NCI-H510A treated with DMSO at 0.1 percent for 48 hours (cell line): ENCODE results near the gene MRPL1.
"Not testable (repeated sequence)": the region's sequence is repeated elsewhere in the genome, so short reads cannot be mapped to it uniquely, and the experiment has no call there.

Source experiments
- DNase-seq: peaks from one replicate; lab custom pipeline; 2025; lab: John Stamatoyannopoulos, UW

The MRPL1 gene

DNA sequence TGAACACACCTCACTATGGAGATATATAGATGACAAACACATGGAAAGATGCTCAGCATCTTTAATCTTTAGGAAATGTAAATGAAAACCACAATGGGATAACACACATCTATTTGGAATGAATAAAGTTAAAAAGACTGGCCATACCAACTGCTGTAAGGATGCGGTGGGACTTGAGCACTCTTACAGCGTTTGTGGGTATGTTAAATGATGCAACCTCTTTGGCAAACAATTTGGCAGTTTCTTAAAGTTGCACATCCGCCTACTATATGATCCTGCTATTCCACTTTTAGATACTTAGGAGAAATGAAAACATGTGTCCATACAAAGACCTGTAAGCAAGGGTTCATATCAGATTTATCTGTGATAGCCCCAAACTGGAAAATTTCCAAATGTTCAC, 50.7 kb downstream of the MRPL1 start:
- no peak for DNase-seq

DNA sequence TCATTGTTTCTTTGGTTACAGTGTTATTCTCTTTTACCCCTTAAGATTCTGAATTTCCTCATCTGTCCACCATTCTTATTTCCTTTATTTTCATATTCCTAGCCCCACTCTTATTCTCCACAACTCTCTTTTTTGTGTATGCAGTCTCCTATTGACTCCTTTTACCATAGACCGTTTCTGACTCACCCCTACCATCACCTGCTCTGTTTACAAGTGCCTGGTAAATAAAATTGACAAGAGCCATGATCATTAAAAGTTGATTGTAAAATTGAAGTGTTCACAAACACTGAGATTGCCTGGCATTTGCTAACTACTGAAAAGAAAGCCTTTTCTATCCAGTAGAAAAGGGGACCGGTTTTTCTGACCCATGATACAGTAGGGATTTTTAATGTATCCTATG, 54.4 kb downstream of the MRPL1 start:
- peak; percentile 92 for DNase-seq

DNA sequence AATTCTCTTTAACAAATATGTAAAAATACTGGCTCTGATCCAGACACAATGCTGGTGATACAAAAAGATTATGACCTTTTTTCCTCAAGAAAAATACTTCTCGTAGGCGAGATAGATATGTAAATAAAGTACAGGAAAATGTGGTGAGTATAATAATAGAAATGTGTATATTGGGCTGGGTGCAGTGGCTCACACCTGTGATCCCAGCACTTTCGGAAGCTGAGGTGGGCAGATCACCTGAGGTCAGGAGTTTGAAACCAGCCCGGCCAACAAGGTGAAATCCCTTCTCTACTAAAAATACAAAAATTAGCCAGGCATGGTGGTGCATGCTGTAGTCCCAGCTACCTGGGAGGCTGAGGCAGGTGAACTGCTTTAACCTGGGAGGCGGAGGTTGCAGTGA, 55.0 kb downstream of the MRPL1 start:
- no peak for DNase-seq

DNA sequence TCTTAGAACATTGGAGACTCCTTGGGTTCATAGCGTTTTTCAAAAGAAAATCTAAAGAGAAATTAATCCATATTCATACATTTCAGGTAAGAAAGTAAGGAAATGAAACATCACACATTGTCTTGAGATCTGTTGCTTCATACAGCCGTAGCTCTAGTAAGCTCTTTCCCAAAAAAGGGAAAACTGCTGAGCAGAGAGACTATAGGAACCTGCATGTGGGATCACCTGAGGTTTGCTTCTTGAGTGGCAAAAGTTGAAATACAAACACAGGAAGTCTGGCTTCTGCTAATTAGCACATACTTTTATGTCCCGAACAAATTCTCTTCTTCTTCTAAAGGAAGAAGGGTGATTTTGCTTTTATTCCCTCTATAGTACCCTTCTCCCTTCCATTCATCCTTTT, 57.7 kb downstream of the MRPL1 start:
- peak; percentile 23 for DNase-seq

DNA sequence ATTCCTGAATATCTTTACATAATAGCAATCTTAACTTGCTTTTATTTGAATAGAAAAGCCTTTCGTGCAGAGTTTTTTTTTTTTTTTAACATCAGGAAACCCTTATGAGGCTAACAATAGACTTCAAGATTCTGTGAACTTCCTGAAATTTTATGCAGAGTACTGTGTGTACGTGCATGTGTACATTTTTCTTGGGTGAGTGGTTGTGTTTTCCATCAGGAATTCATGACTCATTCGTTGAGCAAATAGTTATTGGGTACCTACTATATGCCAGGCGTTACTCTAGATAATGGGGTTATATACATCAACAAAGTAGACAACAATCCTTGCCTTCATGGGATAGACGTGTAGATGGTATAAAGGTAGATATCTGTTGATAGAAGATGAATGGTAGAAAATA, 59.1 kb downstream of the MRPL1 start:
- DNase-seq, result peak; percentile 26

DNA sequence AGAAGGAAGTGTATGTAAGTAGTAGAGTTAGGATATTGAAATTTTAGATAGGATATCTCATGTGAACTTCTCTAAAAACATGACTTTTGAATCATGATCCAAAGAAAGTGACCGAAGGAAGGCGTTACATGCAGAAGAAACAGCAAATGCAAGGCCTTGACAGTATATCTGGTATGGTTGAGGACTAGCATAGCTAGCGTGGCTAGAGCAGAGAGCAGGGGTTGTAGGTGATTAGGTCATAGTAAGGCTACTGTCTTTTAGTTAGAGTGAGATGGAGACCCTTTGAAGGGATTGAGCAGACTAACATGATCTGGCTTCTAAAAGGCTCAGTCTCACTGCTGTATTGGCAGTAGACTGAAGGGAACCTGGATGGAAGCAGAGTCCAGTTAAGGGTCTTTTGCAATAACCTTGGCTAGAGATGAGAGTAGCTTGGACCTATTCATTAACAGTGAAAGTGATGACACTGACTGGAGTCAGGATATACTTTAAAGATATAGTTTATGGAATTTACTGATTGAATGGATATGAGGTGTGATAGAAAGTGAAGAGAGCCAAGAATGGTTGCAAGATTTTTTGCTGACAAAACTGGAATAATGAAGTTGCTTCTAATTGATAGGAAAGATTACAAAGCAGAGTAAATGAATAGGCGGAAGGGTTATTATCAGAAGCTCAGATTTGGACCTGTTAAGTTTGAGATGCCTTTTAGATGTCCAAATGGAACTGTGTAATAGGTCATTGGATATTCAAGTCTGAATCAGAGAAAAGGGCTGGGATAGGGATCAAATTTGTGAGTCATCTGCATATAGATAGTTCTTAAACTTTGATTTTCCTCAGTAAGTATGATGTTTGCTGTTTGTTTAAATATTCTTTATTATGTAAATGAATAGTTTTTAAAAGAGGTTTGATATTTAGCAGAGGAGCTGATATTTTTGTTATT, 59.8 kb downstream of the MRPL1 start:
- DNase-seq, result no peak

DNA sequence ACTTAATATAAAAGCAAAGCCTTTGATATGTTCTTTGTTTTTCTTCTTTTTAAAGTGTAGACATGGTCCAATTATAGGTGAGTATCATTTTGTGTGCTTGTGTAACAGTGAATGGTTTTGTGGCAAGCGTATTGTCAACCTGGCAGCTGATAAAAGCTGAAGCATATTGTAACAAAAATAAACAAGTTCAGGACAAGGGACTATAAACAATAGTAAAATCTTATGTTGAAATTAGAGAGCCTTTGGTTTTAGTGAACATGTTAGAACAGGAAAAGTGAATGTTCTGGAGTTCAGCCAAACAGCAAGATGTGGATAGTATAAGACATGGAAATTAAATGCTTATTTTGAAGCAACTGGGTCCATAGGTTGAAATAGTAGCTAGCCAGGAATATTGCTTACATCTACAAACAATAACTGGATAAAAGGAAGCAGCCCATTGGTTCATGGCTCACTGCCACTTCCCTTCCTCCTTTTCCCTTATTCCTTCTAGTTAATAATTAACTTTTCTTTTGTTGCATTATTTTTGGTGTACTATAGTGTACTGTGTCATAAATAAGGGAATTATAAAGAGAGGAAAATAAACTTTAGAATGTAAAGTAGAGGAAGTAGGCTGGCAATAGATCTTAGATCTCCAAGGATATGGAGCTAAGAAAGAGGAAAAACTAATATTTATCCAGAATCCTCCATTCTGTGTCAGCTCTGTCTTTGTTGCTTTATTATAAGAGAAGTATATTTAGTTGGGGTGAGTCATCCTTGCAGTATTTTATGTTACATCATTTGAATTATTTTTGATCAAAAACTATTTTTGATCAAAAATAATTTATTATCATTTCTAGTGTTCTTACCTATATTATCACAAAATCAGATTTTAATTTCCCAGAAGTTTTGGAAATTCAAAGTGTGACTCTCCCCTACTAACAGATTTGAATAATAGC, 65.6 kb downstream of the MRPL1 start:
- peak; percentile 89 for DNase-seq

DNA sequence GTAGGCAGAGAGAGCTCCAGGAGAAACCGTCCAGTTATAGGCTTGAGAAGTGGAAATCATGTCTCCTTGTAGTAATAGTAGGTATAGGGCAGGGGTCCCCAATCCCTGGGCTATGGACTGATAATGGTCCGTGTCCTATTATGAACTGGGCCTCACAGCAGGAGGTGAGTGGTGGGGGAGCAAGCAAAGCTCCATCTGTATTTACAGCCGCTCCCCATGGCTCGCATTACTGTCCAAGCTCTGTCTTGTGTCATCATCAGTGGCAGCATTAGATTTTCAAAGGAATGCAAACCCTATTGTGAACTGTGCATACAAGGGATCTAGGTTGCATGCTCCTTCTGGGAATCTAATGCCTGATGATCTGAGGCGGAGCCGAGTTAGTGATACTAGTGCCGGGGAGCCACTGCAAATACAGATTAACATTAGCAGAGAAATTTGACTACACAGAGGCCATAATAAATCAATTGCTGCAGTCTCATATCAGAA, 67.6 kb downstream of the MRPL1 start:
- peak; percentile 67 for DNase-seq

DNA sequence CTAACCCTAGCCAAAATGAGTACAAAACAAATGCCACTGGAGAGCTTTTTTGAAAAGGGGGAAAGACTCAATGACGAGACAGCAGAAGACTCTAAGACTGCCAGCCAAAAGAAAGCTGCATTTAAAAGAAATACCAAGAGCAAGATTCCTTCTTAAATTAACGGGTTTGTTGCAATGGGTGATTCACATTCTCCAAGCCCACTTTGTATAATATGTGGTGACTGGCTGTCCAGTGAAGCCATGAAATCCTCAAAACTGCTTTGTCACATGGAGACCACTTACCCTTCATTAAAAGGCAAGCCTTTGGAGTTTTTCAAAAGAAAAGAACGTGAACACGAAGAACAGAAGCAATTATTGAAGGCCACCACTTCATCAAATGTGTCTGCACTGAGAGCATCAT, 68.2 kb downstream of the MRPL1 start:
- DNase-seq, result no peak

DNA sequence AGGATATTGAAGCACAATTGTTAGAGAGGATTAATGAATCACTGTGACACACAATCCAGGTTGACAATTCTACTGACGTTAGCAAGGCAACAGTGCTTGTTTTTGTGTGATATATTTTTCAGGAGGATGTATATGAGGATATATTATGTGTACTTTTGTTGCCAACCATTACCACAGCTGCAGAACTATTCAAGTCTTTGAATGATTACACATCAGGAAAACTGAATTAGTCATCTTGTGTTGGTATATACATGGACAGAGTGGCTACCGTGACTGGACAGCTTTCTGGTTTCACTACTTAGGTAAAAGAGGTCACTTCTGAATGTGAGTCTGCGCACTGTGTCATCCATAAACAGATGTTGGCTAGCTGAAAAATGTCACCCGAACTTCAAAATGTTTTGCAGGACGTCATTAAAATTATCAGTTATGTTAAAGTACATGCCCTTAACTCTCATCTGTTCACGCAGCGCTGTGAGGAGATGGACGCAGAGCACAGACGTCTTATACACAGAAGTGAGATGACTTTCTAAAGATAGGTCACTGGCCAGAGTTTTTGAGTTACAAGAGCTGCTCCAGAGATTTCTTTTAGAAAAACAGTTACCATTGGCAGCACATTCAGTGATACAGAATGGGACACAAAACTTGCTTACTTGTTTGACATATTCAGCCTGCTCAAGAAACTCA, 69.0 kb downstream of the MRPL1 start:
- DNase-seq, result no peak

DNA sequence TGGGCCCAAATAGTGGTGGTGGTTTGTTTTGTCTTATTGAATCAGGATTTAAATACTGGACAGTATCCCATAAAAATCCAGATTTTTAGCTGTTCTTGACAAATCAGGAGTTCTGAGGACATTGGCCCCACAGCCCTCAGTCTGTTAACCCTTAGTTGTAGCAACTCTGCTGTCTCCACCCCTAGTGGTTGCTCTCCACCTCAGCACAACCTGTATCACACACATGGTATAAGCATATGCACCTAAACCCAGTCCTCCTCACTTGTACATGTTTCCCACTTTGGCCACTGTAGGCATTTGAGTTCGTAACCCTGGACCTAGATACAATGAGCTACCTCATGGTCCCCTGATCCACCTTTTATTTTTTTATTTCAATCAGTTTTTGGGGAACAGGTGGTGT, 75.9 kb downstream of the MRPL1 start:
- DNase-seq, result no peak

DNA sequence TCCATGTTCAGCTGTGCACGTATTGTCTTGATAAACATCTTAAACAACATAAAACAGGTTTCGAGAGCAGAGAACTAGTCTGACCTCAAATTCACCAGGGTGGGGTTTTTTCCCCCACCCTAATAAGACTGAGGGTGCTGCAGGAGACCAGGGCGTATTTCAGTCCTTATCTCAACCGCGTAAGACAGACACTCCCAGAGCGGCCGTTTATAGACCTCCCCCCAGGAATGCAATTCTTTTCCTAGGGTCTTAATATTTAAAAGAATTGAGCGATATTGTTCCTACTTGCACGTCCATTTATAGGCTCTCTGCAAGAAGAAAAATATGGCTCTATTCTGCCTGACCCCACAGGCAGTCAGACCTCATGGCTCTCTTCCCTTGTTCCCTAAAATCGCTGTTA, 83.3 kb downstream of the MRPL1 start:
- DNase-seq, result not testable (repeated sequence)

DNA sequence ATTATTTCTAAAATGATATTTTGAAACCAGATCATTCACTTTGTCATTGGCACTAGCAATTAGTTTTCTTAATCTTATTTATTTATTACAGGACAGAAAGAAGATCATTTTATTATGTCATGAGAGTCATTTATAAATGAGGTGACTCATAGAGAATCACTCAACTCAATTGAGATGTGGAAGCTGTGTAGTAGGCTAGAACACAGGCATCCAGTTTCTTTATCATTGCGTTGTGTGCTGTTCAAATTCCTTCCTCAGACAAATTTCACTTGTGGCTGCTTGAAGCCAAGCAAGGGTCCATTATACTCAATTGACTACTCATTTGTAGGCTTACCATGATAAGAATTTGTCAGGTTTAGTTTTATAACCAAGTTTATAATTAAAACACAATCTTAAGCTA, 87.6 kb downstream of the MRPL1 start:
- DNase-seq, result no peak

DNA sequence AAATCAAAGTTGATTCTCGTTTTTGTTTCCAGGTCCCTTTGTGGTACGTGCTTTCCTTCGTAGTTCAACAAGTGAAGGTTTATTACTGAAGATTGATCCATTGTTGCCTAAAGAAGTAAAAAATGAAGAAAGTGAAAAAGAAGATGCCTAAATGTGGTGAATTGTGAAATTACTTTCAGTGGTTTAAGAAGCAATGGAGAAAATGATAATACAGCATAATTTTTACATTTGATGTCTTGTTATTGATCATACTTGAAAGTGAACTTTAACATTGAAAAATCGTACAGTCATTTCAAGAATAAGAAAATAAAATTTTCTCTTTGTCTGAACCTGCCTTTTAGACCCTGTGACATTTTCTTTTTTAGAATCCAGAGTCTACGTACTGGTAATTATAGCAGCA, 89.8 kb downstream of the MRPL1 start:
- no peak for DNase-seq

DNA sequence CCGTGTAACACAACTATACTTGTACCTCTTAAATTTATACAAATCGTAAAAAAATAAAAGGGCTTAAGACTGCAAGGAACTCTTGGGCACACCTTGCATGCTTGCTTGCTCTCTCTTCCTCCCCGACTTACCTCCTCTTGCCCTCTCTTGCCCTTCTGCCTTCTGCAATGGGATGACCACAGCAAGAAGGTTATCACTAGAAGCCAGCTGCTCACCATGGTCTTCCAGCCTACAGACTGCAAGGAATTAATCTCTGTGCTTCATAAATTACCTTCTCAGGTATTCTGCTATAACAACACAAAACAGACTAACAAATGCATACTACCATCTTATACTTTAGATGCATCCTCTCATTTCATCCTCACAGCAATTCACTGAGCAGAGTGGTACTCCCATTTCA, 92.1 kb downstream of the MRPL1 start:
- no peak for DNase-seq

DNA sequence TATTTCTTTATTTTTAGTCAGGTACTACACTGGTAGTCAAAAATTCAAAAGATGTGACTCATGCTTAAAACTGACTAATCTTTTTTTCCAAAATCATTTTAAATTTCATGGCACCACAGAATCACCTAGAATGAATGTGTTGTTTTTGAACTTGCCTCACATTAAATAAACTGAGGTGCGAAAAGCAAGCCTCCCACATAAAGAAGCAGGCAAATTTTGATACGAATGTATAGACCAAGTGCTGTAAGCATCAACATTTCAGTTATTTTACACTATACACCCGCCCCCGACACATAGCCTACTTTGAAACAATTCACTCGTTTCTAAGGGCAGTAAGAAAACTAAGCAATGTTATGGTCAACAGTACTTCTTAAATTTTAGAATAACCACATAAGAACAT, 94.3 kb downstream of the MRPL1 start:
- DNase-seq, result no peak

DNA sequence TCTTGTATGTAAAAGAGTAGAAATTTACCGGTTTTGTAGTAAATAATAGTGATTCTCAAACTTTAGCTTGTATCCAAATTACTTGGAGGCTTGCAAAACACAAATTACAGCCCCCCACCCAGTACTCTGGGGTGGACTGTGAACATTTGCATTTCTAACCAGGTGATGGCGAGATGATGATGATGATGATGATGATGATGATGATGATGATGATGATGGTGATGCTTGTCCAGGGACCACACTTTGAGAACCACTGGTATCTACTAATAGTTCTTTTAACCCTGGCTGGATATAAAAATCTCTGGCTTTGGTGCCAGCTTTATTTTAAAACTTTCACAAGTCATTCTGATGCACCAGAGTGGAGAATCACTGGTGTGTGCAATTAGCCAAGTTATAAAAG, 96.3 kb downstream of the MRPL1 start:
- no peak for DNase-seq

DNA sequence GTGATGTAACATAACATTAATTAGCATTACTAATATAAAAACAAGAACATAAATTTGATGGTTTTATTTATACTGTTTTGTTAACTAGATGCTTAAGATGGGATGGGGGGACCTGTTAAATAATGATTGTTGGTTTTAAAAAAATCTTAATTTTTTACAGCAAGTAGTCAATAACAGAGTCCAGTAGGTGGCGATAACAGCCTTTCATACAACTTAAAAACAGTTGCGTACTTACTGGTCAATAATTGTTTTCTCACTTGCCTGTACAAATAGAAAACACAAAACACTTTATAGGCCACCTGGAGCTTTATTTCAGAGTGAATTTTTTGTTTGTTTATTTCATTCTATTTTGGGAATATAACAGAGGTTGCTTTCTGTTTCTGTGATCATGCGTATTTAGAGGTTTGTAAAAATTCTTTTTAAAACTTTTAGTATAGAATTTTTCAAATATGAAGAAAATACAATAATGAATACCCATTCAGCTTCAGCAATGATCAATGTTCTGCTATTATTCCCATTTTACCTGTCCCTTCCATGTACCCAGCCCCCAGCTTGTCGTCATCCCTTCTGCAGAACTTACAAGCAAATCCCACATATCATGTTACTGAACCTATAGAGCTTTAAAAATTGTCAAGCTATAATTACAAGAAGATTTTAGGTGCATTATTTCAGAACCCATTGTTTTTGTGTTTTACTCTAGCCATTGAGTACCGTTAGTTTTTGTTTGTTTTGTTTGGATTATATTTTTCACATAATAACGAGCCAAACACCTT, 97.1 kb downstream of the MRPL1 start:
- DNase-seq, result peak; percentile 89

DNA sequence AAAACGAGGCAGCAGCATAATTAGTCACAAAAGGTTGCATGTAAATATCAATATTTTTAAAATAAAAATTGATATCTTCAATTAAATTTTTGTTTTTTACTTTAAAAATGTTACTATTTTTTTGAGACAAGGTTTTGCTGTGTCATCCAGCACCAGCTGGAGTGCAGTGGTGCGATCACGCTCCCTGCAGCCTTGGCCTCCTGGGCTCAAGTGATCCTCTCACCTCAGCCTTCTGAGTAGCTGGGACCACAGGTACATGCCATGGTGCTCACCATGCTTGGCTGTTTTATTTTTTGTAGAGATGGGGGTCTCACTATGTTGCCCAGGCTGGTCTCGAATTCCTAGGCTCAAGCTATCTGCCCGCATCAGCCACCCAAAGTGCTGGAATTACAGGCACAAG, 97.7 kb downstream of the MRPL1 start:
- DNase-seq, result no peak

DNA sequence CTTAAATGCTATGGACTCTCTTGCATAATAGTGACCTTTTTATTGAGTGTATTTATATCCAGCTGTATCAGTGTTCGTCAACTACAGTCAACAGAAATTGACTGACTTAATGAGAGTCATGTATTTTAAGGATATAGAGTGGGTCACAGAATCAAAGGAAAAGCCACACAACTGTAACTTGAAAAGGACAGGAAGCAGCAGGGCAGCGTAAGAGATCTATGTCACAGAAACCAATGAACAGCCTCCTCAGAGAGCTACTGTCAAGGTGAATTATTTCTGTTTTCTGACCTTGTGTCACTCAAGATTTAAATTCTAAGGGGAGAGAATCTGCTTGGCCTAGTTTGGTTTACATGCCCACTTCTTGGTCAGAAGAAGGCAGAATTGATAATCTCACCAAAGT, 100.4 kb downstream of the MRPL1 start:
- no peak for DNase-seq

DNA sequence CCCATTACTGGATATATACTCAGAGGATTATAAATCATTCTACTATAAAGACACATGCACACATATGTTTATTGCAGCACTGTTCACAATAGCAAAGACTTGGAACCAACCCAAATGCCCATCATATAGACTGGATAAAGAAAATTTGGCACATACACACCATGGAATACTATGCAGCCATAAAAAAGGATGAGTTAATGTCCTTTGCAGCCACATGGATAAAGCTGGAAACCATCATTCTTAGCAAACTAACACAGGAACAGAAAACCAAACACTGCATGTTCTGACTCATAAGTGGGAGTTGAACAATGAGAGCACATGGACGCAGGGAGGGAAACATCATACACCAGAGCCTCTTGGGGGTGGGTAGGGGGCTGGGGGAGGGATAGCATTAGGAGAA, 111.0 kb downstream of the MRPL1 start:
- DNase-seq, result not testable (repeated sequence)
